ENCODE results near the gene ARHGEF16. TPM values are rescaled to one million over a fixed set of nuclear protein-coding genes. Genes with fewer than 3 reads are reported as not detected.

Gene ARHGEF16
- total RNA-seq, 1 donor from 2014 or later: 12.2 TPM

DNA sequence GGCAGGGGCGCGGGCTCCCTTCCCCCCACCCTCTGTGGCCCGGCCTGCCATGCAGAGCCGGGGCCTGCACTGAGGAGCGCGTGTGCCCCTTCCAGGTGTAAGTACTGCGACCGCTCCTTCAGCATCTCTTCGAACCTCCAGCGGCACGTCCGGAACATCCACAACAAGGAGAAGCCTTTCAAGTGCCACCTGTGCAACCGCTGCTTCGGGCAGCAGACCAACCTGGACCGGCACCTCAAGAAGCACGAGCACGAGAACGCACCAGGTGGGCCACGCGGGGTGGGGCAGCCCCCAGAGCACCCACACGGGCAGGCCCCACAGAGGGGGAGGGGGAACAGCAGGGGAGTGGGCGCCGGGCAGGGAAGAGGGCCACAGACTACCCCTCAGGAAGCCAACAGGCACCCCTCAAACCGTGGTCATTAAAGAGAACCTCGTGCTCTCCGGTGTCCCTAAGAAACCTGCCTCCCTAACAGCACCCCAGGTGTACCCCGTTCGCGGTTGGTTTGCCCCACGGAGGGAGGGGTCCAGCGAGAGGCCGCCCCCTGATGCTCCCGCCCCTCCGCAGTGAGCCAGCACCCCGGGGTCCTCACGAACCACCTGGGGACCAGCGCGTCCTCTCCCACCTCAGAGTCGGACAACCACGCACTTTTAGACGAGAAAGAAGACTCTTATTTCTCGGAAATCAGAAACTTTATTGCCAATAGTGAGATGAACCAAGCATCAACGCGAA, 28.8 kb upstream of the ARHGEF16 start:
- Histone ChIP-seq H3K27me3 (peaks cover 4% of the 10 kb centered on the region), H3K9me3 (no peaks in the 10 kb centered on the region), H3K27ac (no peak overlapping the region), H3K4me1 (no peaks in the 10 kb centered on the region), H3K4me3 (no peak overlapping the region), H3K36me3 (no peaks in the 10 kb centered on the region)
- intact Hi-C loops (cut with DNase I): no loop called here
- DNase-seq: no peak
- ATAC-seq: no peak
- TF ChIP-seq, protein P1, sequence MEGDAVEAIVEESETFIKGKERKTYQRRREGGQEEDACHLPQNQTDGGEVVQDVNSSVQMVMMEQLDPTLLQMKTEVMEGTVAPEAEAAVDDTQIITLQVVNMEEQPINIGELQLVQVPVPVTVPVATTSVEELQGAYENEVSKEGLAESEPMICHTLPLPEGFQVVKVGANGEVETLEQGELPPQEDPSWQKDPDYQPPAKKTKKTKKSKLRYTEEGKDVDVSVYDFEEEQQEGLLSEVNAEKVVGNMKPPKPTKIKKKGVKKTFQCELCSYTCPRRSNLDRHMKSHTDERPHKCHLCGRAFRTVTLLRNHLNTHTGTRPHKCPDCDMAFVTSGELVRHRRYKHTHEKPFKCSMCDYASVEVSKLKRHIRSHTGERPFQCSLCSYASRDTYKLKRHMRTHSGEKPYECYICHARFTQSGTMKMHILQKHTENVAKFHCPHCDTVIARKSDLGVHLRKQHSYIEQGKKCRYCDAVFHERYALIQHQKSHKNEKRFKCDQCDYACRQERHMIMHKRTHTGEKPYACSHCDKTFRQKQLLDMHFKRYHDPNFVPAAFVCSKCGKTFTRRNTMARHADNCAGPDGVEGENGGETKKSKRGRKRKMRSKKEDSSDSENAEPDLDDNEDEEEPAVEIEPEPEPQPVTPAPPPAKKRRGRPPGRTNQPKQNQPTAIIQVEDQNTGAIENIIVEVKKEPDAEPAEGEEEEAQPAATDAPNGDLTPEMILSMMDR (IDR thresholded peaks at IDR 0.05): no peak

DNA sequence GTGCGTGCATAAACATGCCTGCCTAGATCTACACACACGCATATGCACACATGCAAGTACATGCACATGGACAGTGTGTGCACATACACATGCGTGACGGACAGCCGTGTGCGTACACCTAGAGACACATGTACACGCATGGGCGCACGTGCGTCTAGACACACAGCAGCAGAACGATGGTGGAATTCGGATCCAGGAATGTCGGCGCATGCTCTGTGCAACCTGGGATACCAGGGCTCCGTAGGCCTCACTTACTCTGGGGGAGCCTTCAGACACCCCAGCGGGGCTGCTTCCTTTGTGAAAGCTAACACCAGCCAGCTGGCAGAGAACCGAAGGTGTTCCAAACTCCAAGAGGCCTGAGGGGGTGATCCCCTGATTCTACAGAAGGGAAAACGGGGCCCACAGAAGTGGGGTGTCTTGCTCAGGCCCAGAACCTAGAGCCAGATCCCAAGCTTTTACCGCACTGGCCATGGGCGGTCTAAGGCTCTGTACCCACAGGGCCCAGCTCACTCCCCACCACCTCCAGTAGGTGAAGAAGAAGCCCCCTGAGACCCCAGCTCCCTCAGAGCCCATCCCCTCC, 27.4 kb upstream of the ARHGEF16 start:
- Histone ChIP-seq H3K27me3 (peaks cover 4% of the 10 kb centered on the region), H3K27ac (no peak overlapping the region), H3K4me1 (no peaks in the 10 kb centered on the region), H3K36me3 (no peaks in the 10 kb centered on the region), H3K9me3 (no peaks in the 10 kb centered on the region), H3K4me3 (no peak overlapping the region)
- ATAC-seq (no peak), DNase-seq (no peak)
- TF ChIP-seq, protein P1 (IDR thresholded peaks at IDR 0.05): no peak
- intact Hi-C loops (cut with DNase I): no loop called here

DNA sequence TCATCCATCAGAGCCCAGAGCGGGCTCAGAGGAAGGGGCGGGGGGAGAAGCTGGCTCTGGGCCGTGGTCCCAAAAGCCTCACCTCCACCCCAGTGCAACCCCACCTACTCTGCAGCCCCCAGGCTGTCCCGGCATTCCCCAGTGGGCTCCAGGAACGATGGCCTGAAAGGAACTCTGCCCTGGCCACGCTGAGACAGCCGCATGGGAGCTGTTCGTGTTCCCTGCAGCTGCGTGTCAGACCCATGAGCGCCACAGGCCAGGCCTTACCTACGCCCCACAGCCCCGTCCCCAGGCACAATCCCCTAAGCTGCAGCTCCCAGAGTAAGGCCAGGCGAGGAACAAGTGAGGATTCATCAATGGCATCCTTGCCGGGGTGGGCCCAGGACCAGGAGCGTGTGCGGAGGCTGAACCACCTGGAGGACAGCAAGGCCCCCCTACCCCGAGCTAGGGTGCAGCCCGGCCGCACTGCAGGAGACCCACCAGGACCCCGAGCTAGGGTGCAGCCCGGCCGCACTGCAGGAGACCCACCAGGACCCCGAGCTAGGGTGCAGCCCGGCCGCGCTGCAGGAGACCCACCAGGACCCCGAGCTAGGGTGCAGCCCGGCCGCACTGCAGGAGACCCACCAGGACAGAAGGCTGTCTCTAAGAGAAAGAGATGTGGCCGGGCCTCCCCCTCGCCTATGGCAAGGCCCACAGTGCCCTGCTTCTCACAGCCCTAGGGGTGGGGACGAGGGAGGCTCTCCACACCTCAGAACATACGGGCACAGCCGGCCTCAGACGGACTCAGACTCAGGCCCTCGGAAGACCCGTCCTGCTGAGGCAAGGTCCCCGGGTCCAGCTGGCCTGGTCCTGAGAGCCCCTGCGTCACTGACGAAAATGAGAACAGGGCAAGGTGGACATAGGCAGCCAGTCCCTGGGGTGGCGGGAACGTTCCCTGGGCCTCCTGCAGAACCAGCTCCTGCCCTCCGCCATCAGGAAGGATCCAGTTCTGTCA, 26.5 kb upstream of the ARHGEF16 start:
- intact Hi-C loops (cut with DNase I): no loop called here
- H3K4me3 ChIP-seq: no peak overlapping the region
- no peak overlapping the region for H3K27ac ChIP-seq
- TF ChIP-seq, protein P1 (IDR thresholded peaks at IDR 0.05): no peak
- H3K36me3 ChIP-seq: no peaks in the 10 kb centered on the region
- ATAC-seq: no peak
- peaks cover 4% of the 10 kb centered on the region for H3K27me3 ChIP-seq
- DNase-seq: no peak
- no peaks in the 10 kb centered on the region for H3K9me3 ChIP-seq
- H3K4me1 ChIP-seq: no peaks in the 10 kb centered on the region

DNA sequence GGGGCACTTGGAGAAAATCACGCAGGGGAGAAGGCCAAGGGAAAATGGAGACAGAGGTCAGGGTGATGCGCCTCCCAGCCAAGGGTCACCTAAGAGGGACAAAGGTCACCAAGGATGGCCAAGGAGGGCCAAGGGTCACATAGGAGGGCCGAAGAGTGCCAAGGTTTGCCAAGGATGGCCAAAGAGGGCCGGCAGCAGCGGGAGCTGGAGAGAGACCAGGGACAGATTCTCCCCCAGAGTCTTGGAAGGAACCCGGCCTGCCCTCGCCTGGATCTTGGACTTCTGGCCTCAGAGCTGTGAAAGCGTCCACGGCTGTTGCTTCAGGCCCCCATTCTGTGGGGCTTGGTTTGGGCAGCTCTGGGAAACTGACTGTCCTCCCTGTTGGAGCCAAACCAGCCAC, 25.6 kb upstream of the ARHGEF16 start:
- peaks cover 4% of the 10 kb centered on the region for H3K27me3 ChIP-seq
- no peak for DNase-seq
- no peaks in the 10 kb centered on the region for H3K4me1 ChIP-seq
- H3K9me3 ChIP-seq: no peaks in the 10 kb centered on the region
- TF ChIP-seq, protein P1 (IDR thresholded peaks at IDR 0.05): no peak
- H3K27ac ChIP-seq: no peak overlapping the region
- H3K36me3 ChIP-seq: no peaks in the 10 kb centered on the region
- H3K4me3 ChIP-seq: no peak overlapping the region
- no peak for ATAC-seq
- intact Hi-C loops (cut with DNase I): no loop called here

DNA sequence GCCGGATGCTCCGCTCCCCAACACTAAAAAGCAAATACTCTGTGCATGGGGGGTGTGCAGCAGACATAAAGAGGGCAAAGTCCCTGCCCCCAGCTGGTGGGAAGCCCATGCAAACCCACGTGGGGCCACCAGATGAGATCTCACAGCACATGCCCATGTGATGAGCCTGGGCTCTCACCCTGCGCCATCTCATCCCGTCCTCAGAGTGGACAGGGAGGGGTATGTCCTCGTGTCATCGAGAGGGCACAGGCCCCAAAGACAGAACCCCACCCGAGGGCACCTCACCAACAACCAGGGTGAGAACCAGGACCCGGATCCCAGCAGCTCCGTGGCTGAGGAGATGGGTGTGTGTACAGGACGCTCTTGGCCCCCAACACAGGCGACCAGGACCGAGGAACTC, 25.1 kb upstream of the ARHGEF16 start:
- no peaks in the 10 kb centered on the region for H3K4me1 ChIP-seq
- TF ChIP-seq, protein P1 (IDR thresholded peaks at IDR 0.05): no peak
- no peaks in the 10 kb centered on the region for H3K36me3 ChIP-seq
- no peaks in the 10 kb centered on the region for H3K9me3 ChIP-seq
- no peak overlapping the region for H3K4me3 ChIP-seq
- intact Hi-C loops (cut with DNase I): no loop called here
- DNase-seq (no peak), ATAC-seq (no peak)
- H3K27me3 ChIP-seq: peaks cover 4% of the 10 kb centered on the region
- H3K27ac ChIP-seq: no peak overlapping the region

Data from upper lobe of right lung (tissue), 1 donor.